Body of pancreas (tissue), 4 donors: ENCODE measurements around the gene PLA2G2E. TPM values are rescaled to one million over a fixed set of nuclear protein-coding genes. Genes with fewer than 3 reads are reported as not detected.

ENCODE experiments used
- ATAC-seq: fragments of 150-250 bp; one replicate; pipeline ENCODE4 v1.9.1; 2016
- DNase-seq, 4 donors: peaks; one replicate each; pipeline ENCODE4 v3.0.0-alpha.2; 2019
- H3K27ac ChIP-seq, 4 donors: fragments of 200-600 bp; sonication (generic); 1 replicate in 3 of 4; 2 replicates in 1 of 4; pipeline versions ENCODE4 v1.5.1 to v1.6.1; 2016 to 2019; ENCODE audit warnings: mild to moderate bottlenecking in 1 of 4, mixed read lengths in 1 of 4, moderate library complexity in 1 of 4
- H3K27me3 ChIP-seq, 2 donors: fragments of 200-600 bp; sonication (generic); one replicate each; pipeline ENCODE4 v1.6.0; 2016; ENCODE audit warnings: mild to moderate bottlenecking in 1 of 2
- H3K36me3 ChIP-seq, 2 donors: fragments of 200-600 bp; sonication (generic); replicated peaks in 1 of 2; 2 replicates each; pipeline ENCODE4 v1.5.1; 2016; ENCODE audit warnings: low read depth in 2 of 2; ENCODE audit not compliant: insufficient read depth in 1 of 2
- H3K4me1 ChIP-seq: fragments of 200-600 bp; sonication (generic); one replicate; pipeline ENCODE4 v1.6.0; 2016
- H3K4me3 ChIP-seq, 2 donors: fragments of 200-600 bp; sonication (generic); 1 replicate in 1 of 2; 2 replicates in 1 of 2; pipeline ENCODE4 v1.5.1; 2016 to 2019
- H3K9me3 ChIP-seq, 3 donors: fragments of 200-600 bp; sonication (generic); 1 replicate in 2 of 3; 2 replicates in 1 of 3; pipeline ENCODE4 v1.5.1; 2016
- CTCF ChIP-seq, 7 experiments: fragments of 450-650 bp in 4 of 7; fragments of 200-600 bp in 3 of 7; sonication (generic) in 3 of 7; IDR thresholded peaks; one replicate each; pipeline ENCODE4 v1.5.1; 2016 to 2019; ENCODE audit warnings: antibody characterized with exemption in 7 of 7
- POLR2A ChIP-seq, 3 donors: fragments of 450-650 bp; IDR thresholded peaks; one replicate each; pipeline ENCODE4 v1.6.1; 2016; ENCODE audit warnings: antibody characterized with exemption in 3 of 3, mild to moderate bottlenecking in 2 of 3
- WGBS, 2 donors: methylation state at CpG; one replicate each; pipeline ENCODE4 v1.1.5; 2017; 5-methylcytosine and 5-hydroxymethylcytosine counted together
- intact Hi-C: fragments of 100-400 bp; cut with DNase I; formaldehyde crosslinking; loops from one replicate; pipeline ENCODE4 v1.15.1; 2023
- total RNA-seq, 2 donors: library from RNA; depleted of rRNA; stranded (reverse); fragments of >200 nt; gene quantifications; one replicate each; pipeline ENCODE4 v1.1.0, GENCODE V29; 2016

Gene PLA2G2E
- total RNA-seq, 2 donors from 2014 or later, result not detected

GRCh38 chr1:19892628-19893168, 30.7 kb downstream of the PLA2G2E start:
- H3K4me1 ChIP-seq, result peaks cover 25% of the 10 kb centered on the region
- no peaks in the 10 kb centered on the region for H3K27me3 ChIP-seq
- DNase-seq, result no peak
- 77 to 84% methylated on average over 6 of the region's 6 CpGs for WGBS, 2 donors
- ATAC-seq, result no peak
- peak overlapping the region in 1 of 4 donors; percentile 37 for H3K27ac ChIP-seq
- no peak overlapping the region for H3K4me3 ChIP-seq
- H3K36me3 ChIP-seq, result no peaks in the 10 kb centered on the region
- no peaks in the 10 kb centered on the region for H3K9me3 ChIP-seq
- intact Hi-C loops, result no loop called here
- TF ChIP-seq CTCF (IDR thresholded peaks at IDR 0.05) (no peak), POLR2A (IDR thresholded peaks at IDR 0.05) (no peak)

GRCh38 chr1:19892129-19892528, 31.3 kb downstream of the PLA2G2E start:
- H3K27me3 ChIP-seq, result no peaks in the 10 kb centered on the region
- no peak overlapping the region for H3K27ac ChIP-seq
- no peak for TF ChIP-seq CTCF (IDR thresholded peaks at IDR 0.05)
- DNase-seq, result no peak
- no peak overlapping the region for H3K4me3 ChIP-seq
- no peak for ATAC-seq
- WGBS, 2 donors, result 91 to 100% methylated on average over 3 of the region's 3 CpGs
- no peaks in the 10 kb centered on the region for H3K9me3 ChIP-seq
- peaks cover 25% of the 10 kb centered on the region for H3K4me1 ChIP-seq
- no peaks in the 10 kb centered on the region for H3K36me3 ChIP-seq
- intact Hi-C loops, result no loop called here

- Histone ChIP-seq H3K36me3 (no peaks in the 10 kb centered on the region), H3K27me3 (no peaks in the 10 kb centered on the region), H3K27ac (no peak overlapping the region), H3K9me3 (no peaks in the 10 kb centered on the region), H3K4me3 (no peak overlapping the region), H3K4me1 (peaks cover 25% of the 10 kb centered on the region)
- DNase-seq (no peak), ATAC-seq (no peak)
- intact Hi-C loops, result no loop called here
- TF ChIP-seq POLR2A (IDR thresholded peaks at IDR 0.05) (no peak), CTCF (IDR thresholded peaks at IDR 0.05) (no peak)
Observed at GRCh38 chr1:19889656-19890055, 33.8 kb downstream of the PLA2G2E start.

- intact Hi-C loops, result no loop called here
- Histone ChIP-seq H3K9me3 (no peaks in the 10 kb centered on the region), H3K4me1 (peaks cover 22% of the 10 kb centered on the region), H3K36me3 (no peaks in the 10 kb centered on the region), H3K27me3 (no peaks in the 10 kb centered on the region), H3K27ac (no peak overlapping the region), H3K4me3 (no peak overlapping the region)
- DNase-seq, result no peak
- 89 to 95% methylated on average over 1 of the region's 1 CpG for WGBS, 2 donors
- no peak for TF ChIP-seq CTCF (IDR thresholded peaks at IDR 0.05)
- TF ChIP-seq POLR2A (IDR thresholded peaks at IDR 0.05), result no peak
- no peak for ATAC-seq
Observed at GRCh38 chr1:19888112-19888511, 35.3 kb downstream of the PLA2G2E start.

DNA sequence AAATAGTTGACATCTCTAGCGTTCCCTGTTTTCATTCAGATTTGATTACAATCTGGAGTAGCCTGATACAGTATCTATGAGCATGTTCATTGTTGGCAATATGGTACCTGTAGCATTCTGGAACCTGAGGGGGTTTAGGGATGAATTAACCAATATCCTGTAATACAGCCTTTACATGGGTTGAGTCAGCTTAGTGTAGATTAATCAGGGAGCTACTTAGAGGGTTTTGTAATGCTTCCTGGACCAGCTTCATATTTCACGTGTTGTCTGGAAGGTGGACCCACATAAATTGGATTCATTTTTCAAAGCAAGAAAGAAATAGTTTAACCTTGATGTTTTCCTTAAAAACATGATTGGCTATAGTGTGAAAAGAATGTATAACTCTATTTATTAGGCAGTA, 37.6 kb downstream of the PLA2G2E start:
- DNase-seq (no peak), ATAC-seq (no peak)
- Histone ChIP-seq H3K27ac (no peak overlapping the region), H3K36me3 (no peaks in the 10 kb centered on the region), H3K4me1 (peaks cover 27% of the 10 kb centered on the region), H3K4me3 (no peak overlapping the region), H3K9me3 (no peaks in the 10 kb centered on the region), H3K27me3 (no peaks in the 10 kb centered on the region)
- 83 to 84% methylated on average over 2 of the region's 2 CpGs for WGBS, 2 donors
- intact Hi-C loops, result no loop called here
- TF ChIP-seq POLR2A (IDR thresholded peaks at IDR 0.05), result no peak
- TF ChIP-seq CTCF (IDR thresholded peaks at IDR 0.05), result no peak
